ENCODE measurements around the gene POLR3K.

- TF ChIP-seq CTCF (IDR thresholded peaks at IDR 0.05; ENCODE audit: low read depth, low read length, missing input control) (no peak), RAD21 (IDR thresholded peaks at IDR 0.05) (no peak), SP1 (IDR thresholded peaks at IDR 0.05) (no peak), REST (IDR thresholded peaks at IDR 0.05) (no peak)
Measured at GRCh38 chr16:72561-73548, 19.4 kb upstream of the POLR3K start, which contains the start of gene RHBDF1.

Measured in liver (tissue), 3 donors.